OCI-LY3 (cell line): ENCODE measurements around the gene NUP153.

ENCODE experiments used
- H2AFZ ChIP-seq: fragments of 200-600, 300-600 bp; shearing (Covaris generic); 2 replicates; pipeline ENCODE4 v1.6.0; 2014; ENCODE audit warnings: antibody characterized with exemption, low read depth, low read length
- H3K27ac ChIP-seq: fragments of 200-600, 300-600 bp; sonication (generic); 2 replicates; pipeline ENCODE4 v1.5.1; 2014; ENCODE audit warnings: mild to moderate bottlenecking, low read length, moderate library complexity, mixed read lengths
- H3K27me3 ChIP-seq: fragments of 200-600, 300-600 bp; sonication (generic); 2 replicates; pipeline ENCODE4 v1.6.1; 2014; ENCODE audit warnings: low read depth, low read length, mixed read lengths
- H3K36me3 ChIP-seq: fragments of 200-600, 300-600 bp; sonication (generic); replicated peaks from 2 replicates; pipeline ENCODE3; 2014; ENCODE audit warnings: low read depth, low read length, mixed read lengths
- H3K4me1 ChIP-seq: fragments of 300-600, 200-600 bp; sonication (generic); 2 replicates; pipeline ENCODE4 v1.6.1; 2014; ENCODE audit warnings: low read length, mixed read lengths
- H3K4me2 ChIP-seq: fragments of 200-600, 300-600 bp; sonication (generic); 2 replicates; pipeline ENCODE4 v1.6.1; 2014; ENCODE audit warnings: low read length, mixed read lengths
- H3K4me3 ChIP-seq: fragments of 300-600, 200-600 bp; sonication (generic); 2 replicates; pipeline ENCODE4 v1.5.1; 2014; ENCODE audit warnings: antibody characterized with exemption, mild to moderate bottlenecking, low read length, moderate library complexity
- H3K79me2 ChIP-seq: fragments of 300-600, 200-600 bp; shearing (Covaris generic); 2 replicates; pipeline ENCODE4 v1.6.1; 2014; ENCODE audit warnings: mild to moderate bottlenecking, low read length, mixed read lengths
- H3K9ac ChIP-seq: fragments of 300-600, 200-600 bp; shearing (Covaris generic); 2 replicates; pipeline ENCODE4 v1.6.0; 2014; ENCODE audit warnings: mild to moderate bottlenecking, low read length, moderate library complexity
- H3K9me3 ChIP-seq: fragments of 200-600, 300-600 bp; shearing (Covaris generic); 2 replicates; pipeline ENCODE4 v1.6.1; 2014; ENCODE audit warnings: low read length, mixed read lengths; ENCODE audit not compliant: insufficient read depth
- H4K20me1 ChIP-seq: fragments of 200-600, 300-600 bp; sonication (generic); 2 replicates; pipeline ENCODE4 v1.6.1; 2016; ENCODE audit warnings: low read length, mixed read lengths; ENCODE audit not compliant: insufficient read depth
- CTCF ChIP-seq: fragments of 200-600, 300-600 bp; sonication (generic); IDR thresholded peaks from 2 replicates; pipeline ENCODE4 v1.5.1; 2014; ENCODE audit warnings: antibody characterized with exemption, low read length, low read depth
- EZH2phosphoT487 ChIP-seq: fragments of 200-600 bp; shearing (Covaris generic); IDR thresholded peaks from 2 replicates; pipeline ENCODE4 v1.6.1; 2018; ENCODE audit warnings: antibody characterized with exemption, mixed run types, low read depth

Gene NUP153

GRCh38 chr6:17596085-17596484 is 110.6 kb downstream of the NUP153 start:
- H3K4me2 ChIP-seq, result no peak overlapping the region
- H4K20me1 ChIP-seq, result no peaks in the 10 kb centered on the region
- no peak overlapping the region for H3K27ac ChIP-seq
- TF ChIP-seq CTCF, result no peak
- TF ChIP-seq EZH2phosphoT487, result no peak
- no peak overlapping the region for H3K9ac ChIP-seq
- no peaks in the 10 kb centered on the region for H3K27me3 ChIP-seq
- H3K9me3 ChIP-seq, result no peaks in the 10 kb centered on the region
- 0 out of 2 replicates have a peak, but pooled peaks cover 3% of the 10 kb centered on the region for H3K4me1 ChIP-seq
- no peak overlapping the region for H3K4me3 ChIP-seq
- no peak overlapping the region for H2AFZ ChIP-seq
- H3K36me3 ChIP-seq, result no peaks in the 10 kb centered on the region
- H3K79me2 ChIP-seq, result no peaks in the 10 kb centered on the region

DNA sequence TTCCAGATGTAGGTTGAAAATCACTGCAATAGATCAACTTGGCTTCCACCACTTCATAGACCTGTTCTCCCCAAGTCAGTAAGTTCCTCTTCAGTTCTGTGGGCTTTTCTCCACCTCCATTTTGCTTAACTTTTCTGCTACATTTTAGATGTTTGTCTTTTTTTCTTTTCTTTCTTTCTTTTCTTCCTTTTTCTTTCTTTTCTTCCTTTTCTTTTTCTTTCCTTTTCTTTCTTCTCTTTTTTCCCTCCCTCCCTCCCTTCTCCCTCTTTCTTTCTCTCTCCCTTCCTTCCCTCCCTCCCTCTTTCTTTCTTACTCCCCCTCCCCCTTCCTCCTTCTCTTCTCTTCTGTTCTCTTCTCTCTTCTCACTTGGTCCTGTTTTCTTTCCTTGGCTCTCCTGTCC is 113.5 kb downstream of the NUP153 start:
- no peaks in the 10 kb centered on the region for H3K79me2 ChIP-seq
- H3K36me3 ChIP-seq, result no peaks in the 10 kb centered on the region
- H3K9ac ChIP-seq, result no peak overlapping the region
- no peaks in the 10 kb centered on the region for H3K9me3 ChIP-seq
- H3K27ac ChIP-seq, result no peak overlapping the region
- H3K4me1 ChIP-seq, result peaks cover 8% of the 10 kb centered on the region
- no peaks in the 10 kb centered on the region for H3K27me3 ChIP-seq
- H4K20me1 ChIP-seq, result no peaks in the 10 kb centered on the region
- no peak overlapping the region for H3K4me2 ChIP-seq
- no peak overlapping the region for H2AFZ ChIP-seq
- TF ChIP-seq EZH2phosphoT487 (no peak), CTCF (no peak)
- H3K4me3 ChIP-seq, result no peak overlapping the region

- H3K9me3 ChIP-seq, result no peaks in the 10 kb centered on the region
- no peak overlapping the region for H3K9ac ChIP-seq
- H3K4me1 ChIP-seq, result peaks cover 8% of the 10 kb centered on the region
- no peaks in the 10 kb centered on the region for H3K27me3 ChIP-seq
- H2AFZ ChIP-seq, result no peak overlapping the region
- H3K27ac ChIP-seq, result no peak overlapping the region
- H3K4me2 ChIP-seq, result no peak overlapping the region
- H4K20me1 ChIP-seq, result no peaks in the 10 kb centered on the region
- no peaks in the 10 kb centered on the region for H3K79me2 ChIP-seq
- TF ChIP-seq CTCF, result no peak
- no peak for TF ChIP-seq EZH2phosphoT487
- H3K36me3 ChIP-seq, result no peaks in the 10 kb centered on the region
- no peak overlapping the region for H3K4me3 ChIP-seq
These were observed 115.4 kb downstream of the NUP153 start for GRCh38 chr6:17591287-17591686.

DNA sequence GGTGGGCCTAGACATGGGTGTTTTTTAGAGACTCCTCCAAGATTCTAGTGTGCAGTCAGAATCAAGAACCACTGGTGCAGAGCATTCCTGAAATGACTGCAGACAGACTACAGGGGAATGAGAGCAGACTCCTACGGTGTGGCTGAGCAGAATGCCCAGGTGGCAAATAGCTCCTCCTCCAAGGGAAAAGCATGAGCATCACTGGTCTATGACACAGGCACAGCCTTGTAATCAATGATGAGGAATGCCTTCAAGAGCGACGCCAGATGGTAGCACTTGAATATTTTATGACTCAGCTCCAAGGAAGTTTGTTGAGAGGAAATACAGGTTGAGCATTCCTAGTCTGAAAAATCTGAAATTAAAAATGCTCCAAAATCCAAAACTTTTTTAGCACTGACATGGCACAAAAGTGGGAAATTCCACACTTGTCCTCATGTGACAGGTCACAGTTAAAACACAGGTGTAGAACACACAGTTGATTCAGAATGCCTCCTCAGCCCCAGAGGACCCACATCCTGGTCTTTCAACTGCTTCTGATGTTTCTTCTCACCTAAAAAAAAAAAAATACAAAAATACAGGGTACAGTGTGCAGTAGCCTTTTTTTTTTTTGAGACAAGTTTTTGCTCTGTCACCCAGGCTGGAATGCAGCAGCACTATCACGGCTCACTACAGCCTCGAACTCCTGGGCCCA is 117.2 kb downstream of the NUP153 start:
- no peak overlapping the region for H2AFZ ChIP-seq
- H3K27me3 ChIP-seq, result no peaks in the 10 kb centered on the region
- no peak overlapping the region for H3K9ac ChIP-seq
- no peaks in the 10 kb centered on the region for H3K9me3 ChIP-seq
- H3K79me2 ChIP-seq, result no peaks in the 10 kb centered on the region
- H4K20me1 ChIP-seq, result no peaks in the 10 kb centered on the region
- peak overlapping the region; percentile 12; the same call in 1 of the 2 replicates for H3K4me2 ChIP-seq
- no peak overlapping the region for H3K27ac ChIP-seq
- peaks cover 8% of the 10 kb centered on the region for H3K4me1 ChIP-seq
- H3K4me3 ChIP-seq, result no peak overlapping the region
- H3K36me3 ChIP-seq, result no peaks in the 10 kb centered on the region
- no peak for TF ChIP-seq EZH2phosphoT487
- no peak for TF ChIP-seq CTCF
